Measurements from ENCODE around the gene KANSL3.

GRCh38 chr2:96681540-96681939 is 43.4 kb upstream of the KANSL3 start:
- TF ChIP-seq POLR2A (IDR thresholded peaks at IDR 0.05), result no peak
- TF ChIP-seq, protein P1, sequence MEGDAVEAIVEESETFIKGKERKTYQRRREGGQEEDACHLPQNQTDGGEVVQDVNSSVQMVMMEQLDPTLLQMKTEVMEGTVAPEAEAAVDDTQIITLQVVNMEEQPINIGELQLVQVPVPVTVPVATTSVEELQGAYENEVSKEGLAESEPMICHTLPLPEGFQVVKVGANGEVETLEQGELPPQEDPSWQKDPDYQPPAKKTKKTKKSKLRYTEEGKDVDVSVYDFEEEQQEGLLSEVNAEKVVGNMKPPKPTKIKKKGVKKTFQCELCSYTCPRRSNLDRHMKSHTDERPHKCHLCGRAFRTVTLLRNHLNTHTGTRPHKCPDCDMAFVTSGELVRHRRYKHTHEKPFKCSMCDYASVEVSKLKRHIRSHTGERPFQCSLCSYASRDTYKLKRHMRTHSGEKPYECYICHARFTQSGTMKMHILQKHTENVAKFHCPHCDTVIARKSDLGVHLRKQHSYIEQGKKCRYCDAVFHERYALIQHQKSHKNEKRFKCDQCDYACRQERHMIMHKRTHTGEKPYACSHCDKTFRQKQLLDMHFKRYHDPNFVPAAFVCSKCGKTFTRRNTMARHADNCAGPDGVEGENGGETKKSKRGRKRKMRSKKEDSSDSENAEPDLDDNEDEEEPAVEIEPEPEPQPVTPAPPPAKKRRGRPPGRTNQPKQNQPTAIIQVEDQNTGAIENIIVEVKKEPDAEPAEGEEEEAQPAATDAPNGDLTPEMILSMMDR (IDR thresholded peaks at IDR 0.05), result no peak
- no peak for TF ChIP-seq EP300 (IDR thresholded peaks at IDR 0.05)
- no peak for TF ChIP-seq POLR2AphosphoS5 (IDR thresholded peaks at IDR 0.05)
